ENCODE data around the gene MUC12.

DNA sequence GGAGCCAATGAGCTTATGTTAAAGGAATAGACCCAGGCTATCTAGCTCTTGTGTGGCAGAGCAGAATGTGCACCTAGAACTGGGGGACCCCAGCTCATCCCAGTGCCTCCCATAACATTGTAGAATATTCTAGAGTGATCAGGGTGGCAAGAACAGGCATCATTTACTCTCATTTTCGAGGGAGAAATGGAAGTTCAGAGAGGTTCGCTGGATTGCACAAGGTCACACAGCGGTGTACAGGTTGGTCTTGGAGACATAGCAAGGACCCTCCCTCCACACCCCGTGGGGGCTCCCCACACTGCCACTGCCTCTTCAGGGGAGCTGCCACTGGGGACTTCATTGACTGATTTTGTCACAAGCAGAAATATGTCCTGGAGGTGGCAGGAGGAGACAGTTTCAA lies 8.9 kb downstream of the MUC12 start:
- TF ChIP-seq, protein P1, sequence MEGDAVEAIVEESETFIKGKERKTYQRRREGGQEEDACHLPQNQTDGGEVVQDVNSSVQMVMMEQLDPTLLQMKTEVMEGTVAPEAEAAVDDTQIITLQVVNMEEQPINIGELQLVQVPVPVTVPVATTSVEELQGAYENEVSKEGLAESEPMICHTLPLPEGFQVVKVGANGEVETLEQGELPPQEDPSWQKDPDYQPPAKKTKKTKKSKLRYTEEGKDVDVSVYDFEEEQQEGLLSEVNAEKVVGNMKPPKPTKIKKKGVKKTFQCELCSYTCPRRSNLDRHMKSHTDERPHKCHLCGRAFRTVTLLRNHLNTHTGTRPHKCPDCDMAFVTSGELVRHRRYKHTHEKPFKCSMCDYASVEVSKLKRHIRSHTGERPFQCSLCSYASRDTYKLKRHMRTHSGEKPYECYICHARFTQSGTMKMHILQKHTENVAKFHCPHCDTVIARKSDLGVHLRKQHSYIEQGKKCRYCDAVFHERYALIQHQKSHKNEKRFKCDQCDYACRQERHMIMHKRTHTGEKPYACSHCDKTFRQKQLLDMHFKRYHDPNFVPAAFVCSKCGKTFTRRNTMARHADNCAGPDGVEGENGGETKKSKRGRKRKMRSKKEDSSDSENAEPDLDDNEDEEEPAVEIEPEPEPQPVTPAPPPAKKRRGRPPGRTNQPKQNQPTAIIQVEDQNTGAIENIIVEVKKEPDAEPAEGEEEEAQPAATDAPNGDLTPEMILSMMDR (IDR thresholded peaks at IDR 0.05) = no peak
- TF ChIP-seq POLR2A (IDR thresholded peaks at IDR 0.05) = no peak
